HepG2 (cell line): ENCODE measurements around the gene XK.
"Not testable (repeated sequence)": the region's sequence is repeated elsewhere in the genome, so short reads cannot be mapped to it uniquely, and the experiment has no call there.

Experiments used
- EZH2 ChIP-seq: conservative IDR thresholded peaks from 2 replicates; pipeline ENCODE4 v1.6.1; 2012; ENCODE audit warnings: mild to moderate bottlenecking, low read depth, low read length, moderate library complexity
- FIP1L1 ChIP-seq: fragments of 200-400 bp; formaldehyde crosslinking; IDR thresholded peaks from 2 replicates; pipeline ENCODE4 v1.6.1; 2018; ENCODE audit warnings: low read depth, mild to moderate bottlenecking, low read length, moderate library complexity, borderline replicate concordance; ENCODE audit not compliant: insufficient read depth
- NFRKB ChIP-seq: fragments of 450-650 bp; IDR thresholded peaks from 2 replicates; pipeline ENCODE4 v1.6.1; 2017
- ZNF138 ChIP-seq: sonication (generic); formaldehyde crosslinking; IDR thresholded peaks from 2 replicates; pipeline ENCODE4 v1.5.0; 2020; ENCODE audit warnings: mild to moderate bottlenecking, low read depth, missing genetic modification reagents
- TF ChIP-seq, protein P1 (sequence below): sonication (generic); formaldehyde crosslinking; IDR thresholded peaks from 2 replicates; pipeline ENCODE4 v1.5.1; 2020; ENCODE audit warnings: mild to moderate bottlenecking, missing genetic modification reagents

DNA sequence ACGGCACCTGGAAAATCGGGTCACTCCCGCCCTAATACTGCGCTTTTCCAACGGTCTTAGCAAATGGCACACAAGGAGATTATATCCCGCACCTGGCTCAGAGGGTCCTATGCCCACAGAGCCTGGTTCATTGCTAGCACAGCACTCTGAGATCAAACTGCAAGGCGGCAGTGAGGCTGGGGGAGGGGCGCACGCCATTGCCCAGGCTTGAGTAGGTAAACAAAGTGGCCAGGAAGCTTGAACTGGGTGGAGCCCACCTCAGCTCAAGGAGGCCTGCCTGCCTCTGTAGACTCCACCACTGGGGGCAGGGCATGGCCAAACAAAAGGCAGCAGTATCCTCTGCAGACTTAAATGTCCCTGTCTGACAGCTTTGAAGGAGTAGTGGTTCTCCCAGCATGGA is 83.3 kb downstream of the XK start:
- not testable (repeated sequence) for TF ChIP-seq FIP1L1; ZNF138 (CRISPR knock-in tag); NFRKB; EZH2
- TF ChIP-seq, protein P1, sequence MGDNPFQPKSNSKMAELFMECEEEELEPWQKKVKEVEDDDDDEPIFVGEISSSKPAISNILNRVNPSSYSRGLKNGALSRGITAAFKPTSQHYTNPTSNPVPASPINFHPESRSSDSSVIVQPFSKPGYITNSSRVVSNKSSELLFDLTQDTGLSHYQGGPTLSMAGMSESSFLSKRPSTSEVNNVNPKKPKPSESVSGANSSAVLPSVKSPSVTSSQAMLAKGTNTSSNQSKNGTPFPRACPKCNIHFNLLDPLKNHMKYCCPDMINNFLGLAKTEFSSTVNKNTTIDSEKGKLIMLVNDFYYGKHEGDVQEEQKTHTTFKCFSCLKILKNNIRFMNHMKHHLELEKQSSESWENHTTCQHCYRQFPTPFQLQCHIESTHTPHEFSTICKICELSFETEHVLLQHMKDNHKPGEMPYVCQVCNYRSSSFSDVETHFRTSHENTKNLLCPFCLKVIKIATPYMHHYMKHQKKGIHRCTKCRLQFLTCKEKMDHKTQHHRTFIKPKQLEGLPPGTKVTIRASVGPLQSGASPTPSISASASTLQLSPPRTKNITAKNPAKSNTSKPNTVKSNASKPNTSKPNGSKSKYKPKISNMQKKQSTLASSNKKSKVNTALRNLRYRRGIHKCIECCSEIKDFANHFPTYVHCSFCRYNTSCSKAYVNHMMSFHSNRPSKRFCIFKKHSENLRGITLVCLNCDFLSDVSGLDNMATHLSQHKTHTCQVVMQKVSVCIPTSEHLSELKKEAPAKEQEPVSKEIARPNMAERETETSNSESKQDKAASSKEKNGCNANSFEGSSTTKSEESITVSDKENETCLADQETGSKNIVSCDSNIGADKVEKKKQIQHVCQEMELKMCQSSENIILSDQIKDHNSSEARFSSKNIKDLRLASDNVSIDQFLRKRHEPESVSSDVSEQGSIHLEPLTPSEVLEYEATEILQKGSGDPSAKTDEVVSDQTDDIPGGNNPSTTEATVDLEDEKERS: not testable (repeated sequence)
